HG03064 (cell line): ENCODE data around the gene SKIC8.

ENCODE experiments used
- ATAC-seq: cut with Tn5 transposase; IDR thresholded peaks from one replicate; pipeline ENCODE4 v1.9.1; 2021; ENCODE audit warnings: low read depth; ENCODE audit not compliant: unreplicated experiment

SKIC8 gene

GRCh38 chr15:78302579-78303312 lies 3.3 kb upstream of the SKIC8 start:
- no peak for ATAC-seq

GRCh38 chr15:78301828-78302227 lies 2.4 kb upstream of the SKIC8 start:
- no peak for ATAC-seq

DNA sequence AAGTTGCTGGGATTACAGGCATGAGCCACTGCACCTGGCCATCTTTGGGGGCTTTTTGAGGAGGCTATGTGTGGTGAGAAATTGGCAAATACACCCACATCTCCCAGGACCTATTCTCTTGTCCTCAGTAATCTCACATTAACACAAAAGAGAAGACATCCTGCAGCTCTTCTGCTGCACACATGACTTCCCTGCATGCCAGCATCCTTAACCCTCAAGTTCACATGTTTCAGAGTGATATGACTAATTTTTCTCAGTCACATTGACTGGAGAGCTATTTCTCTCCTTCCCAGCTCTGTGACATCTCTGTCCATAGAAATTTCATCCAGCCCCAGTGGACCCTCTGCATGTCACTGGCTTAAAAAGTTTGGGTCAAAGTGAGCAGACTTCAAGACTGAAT lies 1.9 kb upstream of the SKIC8 start:
- no peak for ATAC-seq

DNA sequence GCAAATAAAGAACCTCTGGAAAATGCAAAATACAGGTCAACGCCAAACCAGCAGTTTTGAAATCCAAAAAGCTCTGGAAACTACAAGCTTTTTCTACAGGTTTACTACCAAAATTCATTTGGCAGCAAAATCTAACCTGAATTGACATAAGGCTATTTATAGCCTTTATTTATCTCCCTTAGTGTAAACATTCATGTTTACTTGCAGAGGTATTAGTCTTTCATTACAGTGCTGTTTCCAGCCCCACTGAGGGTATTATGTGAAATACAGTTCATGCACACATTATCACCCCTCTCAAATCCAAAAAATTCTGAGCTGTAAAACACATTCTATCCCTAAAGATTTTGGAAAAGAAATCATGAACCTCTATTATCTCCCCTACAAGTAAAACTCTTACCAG lies 7.2 kb downstream of the SKIC8 start:
- no peak for ATAC-seq

DNA sequence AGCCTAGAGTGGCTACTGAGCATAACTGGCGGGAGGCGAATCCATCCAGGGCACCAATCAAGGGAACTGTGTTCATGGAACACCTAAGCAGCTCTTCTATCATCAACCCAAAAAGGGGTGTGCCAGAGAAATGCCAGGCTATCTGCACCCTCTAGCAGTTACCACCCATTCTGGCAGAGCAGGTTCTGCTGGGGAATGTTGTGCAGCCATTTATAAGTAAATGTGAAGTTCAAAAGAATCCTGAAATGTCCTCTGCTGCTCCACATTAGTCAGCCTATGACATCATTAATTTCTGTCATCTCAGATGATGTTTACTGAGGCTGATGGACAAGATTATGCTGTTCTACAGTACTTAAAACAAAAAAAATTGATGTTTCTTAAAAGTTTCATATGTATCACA lies 7.7 kb downstream of the SKIC8 start:
- ATAC-seq: no peak

DNA sequence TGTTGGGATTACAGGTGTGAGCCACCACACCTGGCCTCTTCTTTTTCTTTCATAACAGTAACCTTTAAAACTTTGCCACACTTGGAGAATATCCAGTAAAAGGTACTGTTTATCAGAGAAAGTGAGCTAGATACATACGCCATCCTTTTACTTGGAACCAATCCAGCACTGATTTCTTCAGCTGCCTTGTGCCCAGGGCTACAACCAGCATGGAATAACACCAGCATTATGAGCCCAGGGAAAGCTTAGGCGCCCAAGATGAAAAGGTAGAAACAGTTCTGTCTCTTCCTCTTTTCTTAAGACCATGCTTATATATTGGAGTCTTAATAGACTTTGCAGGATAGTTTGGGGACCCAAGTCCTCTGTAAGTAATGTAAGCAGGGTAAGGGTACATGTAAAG lies 8.4 kb downstream of the SKIC8 start:
- no peak for ATAC-seq

DNA sequence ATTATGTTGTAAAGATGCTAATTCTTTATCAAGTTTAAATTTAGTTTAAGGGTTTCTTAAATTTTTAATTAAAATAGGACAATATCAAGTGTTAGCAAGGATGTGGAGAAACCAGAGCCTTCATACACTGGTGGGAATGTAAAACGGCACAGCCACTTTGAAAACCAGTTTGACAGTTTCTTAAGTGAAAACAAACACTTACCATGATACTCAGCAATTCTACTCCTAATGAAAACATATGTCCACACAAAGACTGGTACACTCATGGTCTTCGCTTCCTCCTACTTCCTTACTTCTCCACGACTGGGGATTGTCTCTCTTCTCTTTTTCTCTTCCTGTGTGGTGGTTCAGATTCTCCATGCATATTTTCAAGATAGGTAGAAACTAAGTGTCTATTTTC lies 9.2 kb downstream of the SKIC8 start:
- no peak for ATAC-seq

DNA sequence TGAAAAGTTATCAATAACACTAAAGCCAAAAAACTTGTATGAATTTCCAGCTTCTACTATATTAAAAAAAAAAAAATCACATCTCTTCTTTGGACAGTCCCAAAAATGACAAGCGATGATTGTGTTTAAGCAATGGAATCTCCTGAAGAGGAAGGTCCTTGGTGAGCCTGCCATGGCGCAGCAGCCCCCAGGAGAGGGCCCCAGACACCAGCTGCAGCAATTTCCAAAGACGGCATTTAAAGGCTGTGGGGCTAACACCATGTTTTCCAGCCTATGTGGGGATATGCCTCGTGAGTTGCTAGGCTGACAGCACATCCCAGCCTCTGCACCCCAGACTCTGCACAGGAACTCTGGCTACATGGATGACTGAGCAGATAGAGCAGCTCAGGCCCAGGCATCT lies 14.7 kb downstream of the SKIC8 start:
- no peak for ATAC-seq

GRCh38 chr15:78282324-78282723 lies 17.1 kb downstream of the SKIC8 start:
- no peak for ATAC-seq

DNA sequence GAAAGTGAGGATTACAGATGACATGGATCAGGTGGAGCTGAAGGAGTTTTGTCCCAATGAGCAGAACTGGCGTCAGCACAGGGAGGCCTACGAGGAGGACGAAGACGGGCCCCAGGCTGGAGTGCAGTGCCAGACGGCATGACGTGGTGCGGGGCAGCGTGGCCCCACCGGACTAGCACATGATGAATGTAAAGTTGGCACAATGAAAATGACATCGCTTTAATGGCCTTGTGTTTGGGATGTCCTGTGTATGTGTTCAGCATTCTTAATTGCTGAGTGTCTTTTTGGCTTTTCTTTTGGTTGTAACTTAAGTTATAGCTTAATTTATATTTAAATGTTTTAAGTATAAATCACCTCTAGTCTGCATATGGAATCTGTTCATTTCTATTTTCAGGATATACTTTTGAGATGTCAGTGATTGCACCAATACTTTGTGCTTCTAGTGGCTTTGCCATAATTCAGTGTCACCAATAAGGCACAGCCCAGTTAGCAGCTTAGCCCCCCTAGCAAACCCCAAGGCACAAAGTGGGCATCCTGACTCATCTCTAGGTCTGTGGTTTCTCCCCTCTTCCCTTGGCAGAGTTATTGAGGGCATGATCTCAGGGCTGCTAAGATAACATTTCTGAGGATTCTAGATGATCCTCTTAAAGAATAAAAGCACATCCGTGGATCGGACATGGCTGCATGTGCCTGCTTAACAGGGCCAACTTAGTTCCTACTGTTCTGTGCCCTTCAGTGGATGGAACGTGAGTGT lies 18.9 kb downstream of the SKIC8 start:
- ATAC-seq: no peak

DNA sequence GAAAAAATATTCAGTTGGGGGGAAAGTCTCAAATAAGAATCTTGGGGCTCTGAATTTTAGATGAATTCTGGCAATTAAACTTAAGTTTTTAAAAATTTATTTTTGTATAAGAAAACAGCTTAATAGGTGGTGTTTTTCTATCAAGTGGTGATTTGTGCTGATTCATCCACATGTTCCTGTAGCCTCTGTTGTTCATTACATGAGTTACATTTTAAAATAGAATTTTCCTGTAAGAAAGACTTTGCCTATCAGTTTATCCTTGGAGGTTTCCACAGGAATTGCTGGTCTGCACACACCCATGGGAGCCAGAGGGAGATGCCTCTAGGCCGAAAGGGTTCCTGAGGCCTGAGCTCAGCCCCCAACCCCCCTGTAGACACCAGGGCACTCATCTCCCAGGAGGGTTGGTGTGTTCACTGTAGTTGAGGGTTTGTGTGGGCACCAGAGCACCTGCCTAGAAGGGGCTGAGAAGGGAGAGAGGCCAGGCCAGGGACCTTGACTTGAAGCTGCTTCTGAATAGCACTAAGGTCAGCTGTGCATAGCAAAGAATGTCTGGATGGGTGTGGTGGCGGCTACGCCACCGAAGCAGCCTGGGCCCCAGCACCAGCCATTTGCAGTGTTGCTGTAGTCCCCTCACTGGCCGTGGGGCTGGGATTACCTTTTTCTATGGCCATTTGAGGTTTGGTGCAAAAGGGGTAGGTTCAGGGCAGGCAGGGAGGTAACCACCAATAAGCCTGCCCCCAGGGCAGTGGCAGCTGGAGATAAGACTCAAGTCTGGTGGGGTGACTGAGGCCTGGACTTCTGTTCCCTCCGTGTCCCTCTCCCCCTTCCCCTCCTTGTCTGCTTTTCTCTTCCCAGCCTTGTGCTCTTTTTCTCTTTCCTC lies 23.1 kb downstream of the SKIC8 start:
- no peak for ATAC-seq

- no peak for ATAC-seq
These were observed 24.4 kb downstream of the SKIC8 start for GRCh38 chr15:78274994-78275393.

GRCh38 chr15:78272776-78273175 lies 26.6 kb downstream of the SKIC8 start:
- ATAC-seq: no peak

- ATAC-seq: no peak
These were observed 27.1 kb downstream of the SKIC8 start for GRCh38 chr15:78272316-78272715.

DNA sequence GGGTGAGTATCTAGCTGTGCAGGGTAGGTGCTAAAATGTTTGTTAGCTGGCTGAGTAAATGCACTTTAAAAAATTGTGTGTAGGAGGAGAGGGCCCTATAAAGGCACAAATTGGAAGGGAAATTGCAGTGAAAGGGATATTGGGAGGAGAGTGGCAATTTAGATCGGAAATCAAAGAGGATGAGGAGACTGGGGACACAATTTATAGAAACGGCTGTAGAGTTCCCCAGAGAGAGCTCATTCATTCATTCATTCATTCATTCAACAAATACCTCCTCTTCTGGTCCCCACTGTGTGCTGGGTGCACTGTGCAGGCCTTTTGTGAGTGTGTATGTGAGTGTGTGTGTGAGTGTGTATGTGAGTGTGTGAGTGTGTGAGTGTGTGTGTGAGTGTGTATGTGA lies 32.6 kb downstream of the SKIC8 start:
- ATAC-seq: no peak

DNA sequence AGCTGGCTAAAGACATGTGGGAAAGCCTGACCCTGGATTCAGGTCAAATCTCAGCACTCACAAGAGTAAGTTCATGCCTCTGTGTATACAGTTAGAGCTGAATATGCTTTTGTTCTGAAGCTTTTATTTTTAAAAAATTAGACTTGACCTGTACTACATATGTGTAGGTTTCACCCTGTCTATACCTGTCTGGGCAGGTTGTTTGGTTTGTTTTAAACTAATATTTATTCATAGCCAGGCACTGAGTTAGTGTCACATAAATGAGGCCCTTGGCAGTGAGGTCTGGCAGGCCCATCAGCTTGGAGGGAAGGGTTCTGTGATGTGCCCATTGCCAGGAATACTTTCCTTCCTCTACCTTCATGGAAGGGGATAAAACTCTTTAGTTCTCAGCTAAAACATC lies 33.2 kb downstream of the SKIC8 start:
- ATAC-seq: no peak

- no peak for ATAC-seq
These were observed 33.6 kb downstream of the SKIC8 start for GRCh38 chr15:78265752-78266224.

DNA sequence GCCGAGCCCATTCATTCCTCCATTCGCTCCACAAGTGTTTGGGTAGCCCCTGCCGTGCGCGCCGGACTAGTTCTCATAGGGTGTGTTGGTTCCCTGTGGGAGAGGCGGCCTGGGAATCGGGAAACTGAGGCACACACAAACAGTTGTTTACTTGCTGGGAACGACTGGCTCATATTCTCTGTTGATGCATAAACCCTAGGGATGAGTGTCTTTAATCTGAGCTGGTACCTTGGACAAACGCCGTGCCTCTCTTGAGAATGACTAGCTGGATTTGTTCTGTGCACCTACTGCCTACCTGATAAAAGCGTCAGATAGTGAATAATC lies 34.3 kb downstream of the SKIC8 start:
- no peak for ATAC-seq

DNA sequence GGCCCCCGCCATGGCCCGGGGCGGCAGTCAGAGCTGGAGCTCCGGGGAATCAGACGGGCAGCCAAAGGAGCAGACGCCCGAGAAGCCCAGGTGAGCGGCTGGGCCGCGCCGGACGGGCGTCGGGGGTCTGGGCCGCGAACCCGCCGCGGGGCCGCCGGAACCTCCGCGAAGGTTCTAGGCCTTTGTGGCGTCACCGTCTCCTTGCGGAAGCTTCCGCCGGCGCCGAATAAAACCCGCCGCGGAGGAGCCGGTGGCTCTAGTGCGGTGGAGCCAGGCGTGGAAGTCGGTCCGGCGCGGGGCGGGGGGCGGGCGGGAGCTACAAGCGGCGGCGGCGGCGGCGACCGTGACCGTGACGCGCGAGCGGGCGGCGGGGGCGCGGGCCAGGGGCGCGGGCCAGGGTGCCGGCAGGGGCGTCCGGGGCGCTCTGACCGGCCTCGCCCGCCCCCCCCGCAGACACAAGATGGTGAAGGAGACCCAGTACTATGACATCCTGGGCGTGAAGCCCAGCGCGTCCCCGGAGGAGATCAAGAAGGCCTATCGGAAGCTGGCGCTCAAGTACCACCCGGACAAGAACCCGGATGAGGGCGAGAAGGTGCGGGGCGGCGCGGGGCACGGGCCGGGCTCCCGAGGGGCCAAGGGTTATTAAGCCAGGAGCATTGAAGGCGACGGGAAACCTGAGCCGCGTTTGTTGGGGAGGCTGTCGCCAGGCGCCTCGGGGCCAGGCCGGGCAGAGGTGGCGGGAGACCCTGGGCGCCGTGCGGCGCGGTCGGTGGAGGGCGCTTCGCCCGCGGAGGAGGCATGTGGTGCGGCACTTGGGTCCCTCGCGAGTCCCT lies 34.9 kb downstream of the SKIC8 start, which contains the start of gene DNAJA4:
Gene DNAJA4, plus strand, starts transcription at position 259 of the 833 bp plus-strand sequence. Its CDS starts 202 bp downstream, at position 461.
- ATAC-seq: no peak

GRCh38 chr15:78263907-78264303 lies 35.5 kb downstream of the SKIC8 start:
- no peak for ATAC-seq
